WTC11 (cell line): ENCODE results near the gene PDE1C. TPM values are rescaled to one million over a fixed set of nuclear protein-coding genes. Genes with fewer than 3 reads are reported as not detected.

Source experiments
- ATAC-seq: fragments of 200-7000 bp; cut with Tn5 transposase; 2 replicates; pipeline ENCODE4 v1.10.0; 2021; ENCODE audit warnings: mild to moderate bottlenecking, moderate library complexity
- CTCF ChIA-PET: fragments of 300-600 bp; sonication (Branson Sonifier 250); formaldehyde crosslinking; loops from one replicate; lab custom pipeline; 2021; ENCODE audit warnings: antibody characterized with exemption; lab: Charles Lee
- POLR2A ChIA-PET: fragments of 350-600 bp; sonication (Branson Sonifier 250); formaldehyde crosslinking; loops from one replicate; lab custom pipeline; 2021; ENCODE audit warnings: antibody characterized with exemption; lab: Charles Lee
- DNase-seq: peaks from one replicate; pipeline ENCODE4 v3.0.0; 2021; ENCODE audit warnings: low spot score
- H3K27ac Mint-ChIP-seq: 2 replicates; pipeline ENCODE4 v1.8.0; 2021; ENCODE audit warnings: mixed read lengths
- H3K27me3 Mint-ChIP-seq: 2 replicates; pipeline ENCODE4 v1.8.0; 2021; ENCODE audit warnings: low read depth, mild to moderate bottlenecking, moderate library complexity, mixed read lengths
- H3K36me3 Mint-ChIP-seq: 2 replicates; pipeline ENCODE4 v1.8.0; 2021; ENCODE audit warnings: mixed read lengths
- H3K4me1 Mint-ChIP-seq: 2 replicates; pipeline ENCODE4 v1.8.0; 2022; ENCODE audit warnings: mixed read lengths
- H3K4me3 Mint-ChIP-seq: 2 replicates; pipeline ENCODE4 v1.8.0; 2021; ENCODE audit warnings: mild to moderate bottlenecking, moderate library complexity, mixed read lengths
- H3K9me3 Mint-ChIP-seq: 2 replicates; pipeline ENCODE4 v1.8.0; 2021; ENCODE audit warnings: mixed read lengths
- AFF4 ChIP-seq: sonication (generic); formaldehyde crosslinking; IDR thresholded peaks from 2 replicates; pipeline ENCODE4 v1.8.1; 2023; ENCODE audit warnings: mild to moderate bottlenecking, missing genetic modification reagents, borderline replicate concordance
- CBFB ChIP-seq: sonication (generic); formaldehyde crosslinking; IDR thresholded peaks from 2 replicates; pipeline ENCODE4 v1.8.1; 2022; ENCODE audit warnings: mild to moderate bottlenecking, low read depth, missing genetic modification reagents
- CDX4 ChIP-seq: fragments of 250-450 bp; sonication (Bioruptor Pico); IDR thresholded peaks from 2 replicates; pipeline ENCODE4 v1.9.0; 2021; ENCODE audit warnings: moderate library complexity, mild to moderate bottlenecking, inconsistent platforms, borderline replicate concordance
- EMX1 ChIP-seq: fragments of 250-450 bp; sonication (Bioruptor Pico); IDR thresholded peaks from 2 replicates; pipeline ENCODE4 v1.8.0; 2021; ENCODE audit warnings: mild to moderate bottlenecking
- GABPB1 ChIP-seq: sonication (generic); formaldehyde crosslinking; IDR thresholded peaks from 2 replicates; pipeline ENCODE4 v1.8.1; 2023; ENCODE audit warnings: mild to moderate bottlenecking, missing genetic modification reagents
- GRHL2 ChIP-seq: fragments of 250-450 bp; sonication (Bioruptor Pico); IDR thresholded peaks from 2 replicates; pipeline ENCODE4 v1.8.0; 2022; ENCODE audit warnings: mild to moderate bottlenecking, moderate library complexity; ENCODE audit not compliant: insufficient replicate concordance, severe bottlenecking
- RELA ChIP-seq: sonication (generic); formaldehyde crosslinking; IDR thresholded peaks from 2 replicates; pipeline ENCODE4 v1.8.1; 2022; ENCODE audit warnings: missing genetic modification reagents, mild to moderate bottlenecking, borderline replicate concordance
- SMAD3 ChIP-seq: sonication (generic); formaldehyde crosslinking; IDR thresholded peaks from 2 replicates; pipeline ENCODE4 v1.8.0; 2022; ENCODE audit warnings: missing genetic modification reagents, mild to moderate bottlenecking, borderline replicate concordance
- TEAD1 ChIP-seq: sonication (generic); formaldehyde crosslinking; IDR thresholded peaks from 2 replicates; pipeline ENCODE4 v1.8.0; 2022; ENCODE audit warnings: mild to moderate bottlenecking, missing genetic modification reagents
- ZBTB21 ChIP-seq: sonication (generic); formaldehyde crosslinking; IDR thresholded peaks from 2 replicates; pipeline ENCODE4 v1.8.1; 2023; ENCODE audit warnings: mild to moderate bottlenecking, missing genetic modification reagents, borderline replicate concordance
- ZNF219 ChIP-seq: sonication (generic); formaldehyde crosslinking; IDR thresholded peaks from 2 replicates; pipeline ENCODE4 v1.8.0; 2023; ENCODE audit warnings: missing genetic modification reagents, mild to moderate bottlenecking, borderline replicate concordance
- ZSCAN18 ChIP-seq: fragments of 250-450 bp; sonication (Bioruptor Pico); IDR thresholded peaks from 2 replicates; pipeline ENCODE4 v2.1.2; 2022; ENCODE audit warnings: mild to moderate bottlenecking, moderate library complexity
- total RNA-seq: library from RNA; stranded (reverse); gene quantifications from 3 replicates; pipeline ENCODE4 v1.2.3, GENCODE V29; 2021
- TF ChIP-seq, protein P1 (sequence below): sonication (generic); formaldehyde crosslinking; conservative IDR thresholded peaks from 2 replicates; pipeline ENCODE4 v1.8.1; 2023; ENCODE audit warnings: mild to moderate bottlenecking, low read depth, missing genetic modification reagents, moderate library complexity
- TF ChIP-seq, protein P2 (sequence below): fragments of 250-450 bp; sonication (Bioruptor Pico); IDR thresholded peaks from 2 replicates; pipeline ENCODE4 v1.9.0; 2021; ENCODE audit warnings: mild to moderate bottlenecking, borderline replicate concordance
- TF ChIP-seq, protein P3 (sequence below): sonication (generic); formaldehyde crosslinking; IDR thresholded peaks from 2 replicates; pipeline ENCODE4 v1.8.1; 2023; ENCODE audit warnings: mild to moderate bottlenecking, missing genetic modification reagents, moderate library complexity
- TF ChIP-seq, protein P4 (sequence below): fragments of 250-450 bp; sonication (Bioruptor Pico); IDR thresholded peaks from 2 replicates; pipeline ENCODE4 v1.8.0; 2021; ENCODE audit warnings: mild to moderate bottlenecking
- TF ChIP-seq, protein P5 (sequence below): sonication (generic); formaldehyde crosslinking; IDR thresholded peaks from 2 replicates; pipeline ENCODE4 v1.8.0; 2022; ENCODE audit warnings: mild to moderate bottlenecking, missing genetic modification reagents

Gene PDE1C
- total RNA-seq, 1 experiment from 2014 or later = 0.55 TPM

- TF ChIP-seq, protein P1, sequence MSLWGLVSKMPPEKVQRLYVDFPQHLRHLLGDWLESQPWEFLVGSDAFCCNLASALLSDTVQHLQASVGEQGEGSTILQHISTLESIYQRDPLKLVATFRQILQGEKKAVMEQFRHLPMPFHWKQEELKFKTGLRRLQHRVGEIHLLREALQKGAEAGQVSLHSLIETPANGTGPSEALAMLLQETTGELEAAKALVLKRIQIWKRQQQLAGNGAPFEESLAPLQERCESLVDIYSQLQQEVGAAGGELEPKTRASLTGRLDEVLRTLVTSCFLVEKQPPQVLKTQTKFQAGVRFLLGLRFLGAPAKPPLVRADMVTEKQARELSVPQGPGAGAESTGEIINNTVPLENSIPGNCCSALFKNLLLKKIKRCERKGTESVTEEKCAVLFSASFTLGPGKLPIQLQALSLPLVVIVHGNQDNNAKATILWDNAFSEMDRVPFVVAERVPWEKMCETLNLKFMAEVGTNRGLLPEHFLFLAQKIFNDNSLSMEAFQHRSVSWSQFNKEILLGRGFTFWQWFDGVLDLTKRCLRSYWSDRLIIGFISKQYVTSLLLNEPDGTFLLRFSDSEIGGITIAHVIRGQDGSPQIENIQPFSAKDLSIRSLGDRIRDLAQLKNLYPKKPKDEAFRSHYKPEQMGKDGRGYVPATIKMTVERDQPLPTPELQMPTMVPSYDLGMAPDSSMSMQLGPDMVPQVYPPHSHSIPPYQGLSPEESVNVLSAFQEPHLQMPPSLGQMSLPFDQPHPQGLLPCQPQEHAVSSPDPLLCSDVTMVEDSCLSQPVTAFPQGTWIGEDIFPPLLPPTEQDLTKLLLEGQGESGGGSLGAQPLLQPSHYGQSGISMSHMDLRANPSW = no peak
- TF ChIP-seq CBFB (no peak), EMX1 (no peak), SMAD3 (CRISPR knock-in tag) (no peak), CDX4 (CRISPR knock-in tag) (no peak), RELA (CRISPR knock-in tag) (no peak), AFF4 (CRISPR knock-in tag) (no peak)
- TF ChIP-seq, protein P2, sequence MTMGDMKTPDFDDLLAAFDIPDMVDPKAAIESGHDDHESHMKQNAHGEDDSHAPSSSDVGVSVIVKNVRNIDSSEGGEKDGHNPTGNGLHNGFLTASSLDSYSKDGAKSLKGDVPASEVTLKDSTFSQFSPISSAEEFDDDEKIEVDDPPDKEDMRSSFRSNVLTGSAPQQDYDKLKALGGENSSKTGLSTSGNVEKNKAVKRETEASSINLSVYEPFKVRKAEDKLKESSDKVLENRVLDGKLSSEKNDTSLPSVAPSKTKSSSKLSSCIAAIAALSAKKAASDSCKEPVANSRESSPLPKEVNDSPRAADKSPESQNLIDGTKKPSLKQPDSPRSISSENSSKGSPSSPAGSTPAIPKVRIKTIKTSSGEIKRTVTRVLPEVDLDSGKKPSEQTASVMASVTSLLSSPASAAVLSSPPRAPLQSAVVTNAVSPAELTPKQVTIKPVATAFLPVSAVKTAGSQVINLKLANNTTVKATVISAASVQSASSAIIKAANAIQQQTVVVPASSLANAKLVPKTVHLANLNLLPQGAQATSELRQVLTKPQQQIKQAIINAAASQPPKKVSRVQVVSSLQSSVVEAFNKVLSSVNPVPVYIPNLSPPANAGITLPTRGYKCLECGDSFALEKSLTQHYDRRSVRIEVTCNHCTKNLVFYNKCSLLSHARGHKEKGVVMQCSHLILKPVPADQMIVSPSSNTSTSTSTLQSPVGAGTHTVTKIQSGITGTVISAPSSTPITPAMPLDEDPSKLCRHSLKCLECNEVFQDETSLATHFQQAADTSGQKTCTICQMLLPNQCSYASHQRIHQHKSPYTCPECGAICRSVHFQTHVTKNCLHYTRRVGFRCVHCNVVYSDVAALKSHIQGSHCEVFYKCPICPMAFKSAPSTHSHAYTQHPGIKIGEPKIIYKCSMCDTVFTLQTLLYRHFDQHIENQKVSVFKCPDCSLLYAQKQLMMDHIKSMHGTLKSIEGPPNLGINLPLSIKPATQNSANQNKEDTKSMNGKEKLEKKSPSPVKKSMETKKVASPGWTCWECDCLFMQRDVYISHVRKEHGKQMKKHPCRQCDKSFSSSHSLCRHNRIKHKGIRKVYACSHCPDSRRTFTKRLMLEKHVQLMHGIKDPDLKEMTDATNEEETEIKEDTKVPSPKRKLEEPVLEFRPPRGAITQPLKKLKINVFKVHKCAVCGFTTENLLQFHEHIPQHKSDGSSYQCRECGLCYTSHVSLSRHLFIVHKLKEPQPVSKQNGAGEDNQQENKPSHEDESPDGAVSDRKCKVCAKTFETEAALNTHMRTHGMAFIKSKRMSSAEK (CRISPR knock-in tag) = no peak
- TF ChIP-seq, protein P3, sequence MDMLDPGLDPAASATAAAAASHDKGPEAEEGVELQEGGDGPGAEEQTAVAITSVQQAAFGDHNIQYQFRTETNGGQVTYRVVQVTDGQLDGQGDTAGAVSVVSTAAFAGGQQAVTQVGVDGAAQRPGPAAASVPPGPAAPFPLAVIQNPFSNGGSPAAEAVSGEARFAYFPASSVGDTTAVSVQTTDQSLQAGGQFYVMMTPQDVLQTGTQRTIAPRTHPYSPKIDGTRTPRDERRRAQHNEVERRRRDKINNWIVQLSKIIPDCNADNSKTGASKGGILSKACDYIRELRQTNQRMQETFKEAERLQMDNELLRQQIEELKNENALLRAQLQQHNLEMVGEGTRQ (CRISPR knock-in tag) = no peak
- TF ChIP-seq, all 79 proteins: peak for 0
These were observed 163.6 kb downstream of the PDE1C start (continued) for GRCh38 chr7:31906479-31907171.

DNA sequence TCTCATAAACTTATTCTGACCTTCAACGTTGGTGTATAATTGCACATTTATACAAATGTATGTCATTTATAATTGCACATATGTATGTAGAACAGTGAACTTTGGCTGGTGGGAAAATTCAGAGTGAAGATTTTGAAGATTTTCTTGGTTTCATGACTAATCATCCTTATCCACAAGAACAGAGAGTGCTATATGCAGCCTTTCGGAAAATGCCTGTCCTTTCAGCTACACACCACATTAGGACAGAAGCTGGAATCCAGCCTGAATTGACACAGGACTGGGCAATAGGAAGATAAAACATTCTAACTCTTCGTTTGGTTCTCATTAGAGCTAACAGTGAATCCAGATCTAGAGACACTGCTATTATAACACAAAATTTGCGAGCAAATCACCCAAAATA, 166.2 kb downstream of the PDE1C start:
- peaks cover 7% of the 10 kb centered on the region for H3K4me1 Mint-ChIP-seq
- no peak overlapping the region for H3K27ac Mint-ChIP-seq
- H3K36me3 Mint-ChIP-seq = no peaks in the 10 kb centered on the region
- POLR2A ChIA-PET = no interaction called here
- no peaks in the 10 kb centered on the region for H3K9me3 Mint-ChIP-seq
- no peak overlapping the region for H3K4me3 Mint-ChIP-seq
- CTCF ChIA-PET = no interaction called here
- no peaks in the 10 kb centered on the region for H3K27me3 Mint-ChIP-seq
- DNase-seq = no peak
- ATAC-seq = no peak
- TF ChIP-seq, protein P4, sequence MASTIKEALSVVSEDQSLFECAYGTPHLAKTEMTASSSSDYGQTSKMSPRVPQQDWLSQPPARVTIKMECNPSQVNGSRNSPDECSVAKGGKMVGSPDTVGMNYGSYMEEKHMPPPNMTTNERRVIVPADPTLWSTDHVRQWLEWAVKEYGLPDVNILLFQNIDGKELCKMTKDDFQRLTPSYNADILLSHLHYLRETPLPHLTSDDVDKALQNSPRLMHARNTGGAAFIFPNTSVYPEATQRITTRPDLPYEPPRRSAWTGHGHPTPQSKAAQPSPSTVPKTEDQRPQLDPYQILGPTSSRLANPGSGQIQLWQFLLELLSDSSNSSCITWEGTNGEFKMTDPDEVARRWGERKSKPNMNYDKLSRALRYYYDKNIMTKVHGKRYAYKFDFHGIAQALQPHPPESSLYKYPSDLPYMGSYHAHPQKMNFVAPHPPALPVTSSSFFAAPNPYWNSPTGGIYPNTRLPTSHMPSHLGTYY (CRISPR knock-in tag) = no peak
- TF ChIP-seq GABPB1 (CRISPR knock-in tag) (no peak), TEAD1 (CRISPR knock-in tag) (no peak), ZSCAN18 (CRISPR knock-in tag) (no peak), ZNF219 (CRISPR knock-in tag) (no peak), ZBTB21 (CRISPR knock-in tag) (no peak), GRHL2 (CRISPR knock-in tag) (no peak)
- TF ChIP-seq, protein P5, sequence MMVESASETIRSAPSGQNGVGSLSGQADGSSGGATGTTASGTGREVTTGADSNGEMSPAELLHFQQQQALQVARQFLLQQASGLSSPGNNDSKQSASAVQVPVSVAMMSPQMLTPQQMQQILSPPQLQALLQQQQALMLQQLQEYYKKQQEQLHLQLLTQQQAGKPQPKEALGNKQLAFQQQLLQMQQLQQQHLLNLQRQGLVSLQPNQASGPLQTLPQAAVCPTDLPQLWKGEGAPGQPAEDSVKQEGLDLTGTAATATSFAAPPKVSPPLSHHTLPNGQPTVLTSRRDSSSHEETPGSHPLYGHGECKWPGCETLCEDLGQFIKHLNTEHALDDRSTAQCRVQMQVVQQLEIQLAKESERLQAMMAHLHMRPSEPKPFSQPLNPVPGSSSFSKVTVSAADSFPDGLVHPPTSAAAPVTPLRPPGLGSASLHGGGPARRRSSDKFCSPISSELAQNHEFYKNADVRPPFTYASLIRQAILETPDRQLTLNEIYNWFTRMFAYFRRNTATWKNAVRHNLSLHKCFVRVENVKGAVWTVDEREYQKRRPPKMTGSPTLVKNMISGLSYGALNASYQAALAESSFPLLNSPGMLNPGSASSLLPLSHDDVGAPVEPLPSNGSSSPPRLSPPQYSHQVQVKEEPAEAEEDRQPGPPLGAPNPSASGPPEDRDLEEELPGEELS = no peak
